Neural crest cell (in vitro differentiated cells): ENCODE measurements around the gene SNW1. TPM values are rescaled to one million over a fixed set of nuclear protein-coding genes. Genes with fewer than 3 reads are reported as not detected.
A peak's percentile ranks its signal among the peaks of the same experiment; 100 is the strongest.

Source experiments
- DNase-seq: peaks from one replicate; pipeline ENCODE4 v3.0.0; 2021; ENCODE audit warnings: low read depth, mixed read lengths, low spot score
- H3K27ac Mint-ChIP-seq: one replicate; pipeline ENCODE4 v1.8.0; 2021; ENCODE audit warnings: mild to moderate bottlenecking, mixed read lengths; ENCODE audit not compliant: unreplicated experiment
- H3K27me3 Mint-ChIP-seq: 2 replicates; pipeline ENCODE4 v1.8.0; 2021; ENCODE audit warnings: low read depth, mild to moderate bottlenecking, mixed read lengths
- H3K36me3 Mint-ChIP-seq: 2 replicates; pipeline ENCODE4 v1.8.0; 2021; ENCODE audit warnings: low read depth, mild to moderate bottlenecking, mixed read lengths
- H3K4me1 Mint-ChIP-seq: 2 replicates; pipeline ENCODE4 v1.8.0; 2021; ENCODE audit warnings: mixed read lengths
- H3K4me3 Mint-ChIP-seq: one replicate; pipeline ENCODE4 v1.8.0; 2021; ENCODE audit warnings: mild to moderate bottlenecking, mixed read lengths
- H3K9me3 Mint-ChIP-seq: 2 replicates; pipeline ENCODE4 v1.8.0; 2021; ENCODE audit warnings: mixed read lengths
- CTCF ChIP-seq: fragments of 200-600 bp; sonication (generic); conservative IDR thresholded peaks from 2 replicates; pipeline ENCODE4 v1.5.0; 2021; ENCODE audit warnings: antibody characterized with exemption, mild to moderate bottlenecking
- total RNA-seq: library from RNA; stranded (reverse); gene quantifications from 2 replicates; pipeline ENCODE4 v1.2.1, GENCODE V29; 2021

The SNW1 gene
- total RNA-seq, 1 donor from 2014 or later = 104 TPM

- Mint-ChIP-seq H3K27ac (peak overlapping the region; percentile 98), H3K27me3 (no peaks in the 10 kb centered on the region), H3K36me3 (peaks cover 3% of the 10 kb centered on the region)
Observed at GRCh38 chr14:77708749-77709148, 52.2 kb downstream of the SNW1 start.

GRCh38 chr14:77707724-77708408 is 53.1 kb downstream of the SNW1 start, which contains the start of the genes ALKBH1 and SLIRP:
ALKBH1 (minus strand) TSS chr14:77708023; CDS start chr14:77708004, 19 bp downstream.
SLIRP (plus strand) TSS chr14:77708103; CDS start chr14:77708112, 9 bp downstream.
- Mint-ChIP-seq H3K27ac (peak within 1 kb of the TSS; percentile 98), H3K9me3 (no peaks in the 10 kb centered on the region), H3K4me3 (peak within 1 kb of the TSS; percentile 92), H3K27me3 (no peaks in the 10 kb centered on the region), H3K36me3 (peaks cover 2% of the 10 kb centered on the region), H3K4me1 (peaks cover 39% of the 10 kb centered on the region)
- peak; percentile 78 for DNase-seq
- TF ChIP-seq CTCF = no peak

More at GRCh38 chr14:77708749-77709148, 52.2 kb downstream of the SNW1 start:
- TF ChIP-seq CTCF = no peak
- H3K4me1 Mint-ChIP-seq = peaks cover 39% of the 10 kb centered on the region
- H3K4me3 Mint-ChIP-seq = peak overlapping the region; percentile 92
- DNase-seq = no peak
- H3K9me3 Mint-ChIP-seq = no peaks in the 10 kb centered on the region

DNA sequence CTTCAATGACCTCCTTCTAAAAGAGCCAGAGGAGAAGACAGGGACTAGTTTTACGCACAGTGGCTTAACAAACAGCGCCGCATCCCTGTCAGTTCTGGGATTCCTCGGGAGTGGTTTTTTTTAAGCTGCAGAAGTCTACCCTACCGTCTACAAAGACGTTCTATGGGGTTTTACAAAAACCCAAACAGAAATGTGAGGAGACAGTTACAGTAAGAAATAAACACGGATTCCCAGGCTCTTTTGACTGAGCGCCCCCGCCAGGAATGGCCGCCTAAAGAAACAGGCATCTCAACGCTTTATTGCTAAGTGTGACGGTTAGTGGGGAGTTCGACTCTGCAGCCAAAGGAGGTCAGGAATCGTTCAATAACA is 53.6 kb downstream of the SNW1 start:
- Mint-ChIP-seq H3K9me3 (no peaks in the 10 kb centered on the region), H3K27me3 (no peaks in the 10 kb centered on the region), H3K27ac (peak overlapping the region; percentile 98), H3K4me1 (peaks cover 39% of the 10 kb centered on the region), H3K36me3 (no peaks in the 10 kb centered on the region), H3K4me3 (peak overlapping the region; percentile 92)
- peak; percentile 57 for TF ChIP-seq CTCF
- no peak for DNase-seq

DNA sequence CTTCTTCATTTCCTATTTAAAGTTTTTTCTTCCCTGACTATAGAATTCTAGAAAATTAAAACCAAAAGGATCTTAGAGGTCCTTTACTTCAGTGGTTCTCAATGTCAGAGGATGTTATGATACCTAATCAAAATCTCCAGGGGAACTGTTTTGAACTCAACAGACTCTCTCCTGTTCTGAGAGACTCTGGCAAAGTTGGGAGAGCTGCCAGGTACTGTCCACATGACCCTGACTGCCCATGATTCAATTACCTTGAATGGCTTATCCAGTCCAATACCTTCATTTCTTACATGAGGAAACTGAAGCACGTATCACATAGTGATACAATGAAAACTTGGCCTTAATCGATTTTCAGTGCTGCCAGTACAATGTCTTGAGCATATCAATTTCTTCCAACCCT is 69.7 kb downstream of the SNW1 start:
- Mint-ChIP-seq H3K9me3 (no peaks in the 10 kb centered on the region), H3K4me3 (no peak overlapping the region), H3K4me1 (no peaks in the 10 kb centered on the region), H3K36me3 (peaks cover 6% of the 10 kb centered on the region), H3K27me3 (no peaks in the 10 kb centered on the region), H3K27ac (no peak overlapping the region)
- no peak for TF ChIP-seq CTCF
- no peak for DNase-seq

DNA sequence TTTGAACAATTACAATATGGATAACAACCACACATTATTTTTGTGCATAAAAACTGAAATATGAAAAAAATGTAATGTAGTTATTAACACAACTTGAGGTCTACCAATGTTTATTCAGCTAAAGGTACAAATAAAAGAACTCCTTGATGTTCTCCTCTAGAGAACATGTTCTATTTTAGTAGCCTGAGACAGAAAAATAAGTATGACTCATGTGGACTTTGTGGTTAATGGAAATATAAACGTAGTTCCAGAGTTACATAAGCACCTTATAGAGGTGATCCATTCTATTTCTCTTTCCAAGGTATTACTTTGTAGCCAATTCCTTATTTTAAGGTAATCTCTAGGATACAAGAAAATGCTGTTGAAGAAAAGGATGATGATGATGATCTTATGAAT is 78.8 kb downstream of the SNW1 start:
- H3K27ac Mint-ChIP-seq = no peak overlapping the region
- no peaks in the 10 kb centered on the region for H3K4me1 Mint-ChIP-seq
- peaks cover 9% of the 10 kb centered on the region for H3K36me3 Mint-ChIP-seq
- TF ChIP-seq CTCF = no peak
- no peaks in the 10 kb centered on the region for H3K27me3 Mint-ChIP-seq
- no peak overlapping the region for H3K4me3 Mint-ChIP-seq
- DNase-seq = no peak
- H3K9me3 Mint-ChIP-seq = no peaks in the 10 kb centered on the region
